GM23248 (cell line): ENCODE measurements around the gene HK1. TPM values are rescaled to one million over a fixed set of nuclear protein-coding genes. Genes with fewer than 3 reads are reported as not detected.

Source experiments
- DNase-seq: peaks from one replicate; pipeline ENCODE4 v3.0.0-alpha.2; 2015
- H2AFZ ChIP-seq: fragments of 200-600 bp; sonication (generic); 2 replicates; pipeline ENCODE4 v1.6.1; 2016; ENCODE audit warnings: antibody characterized with exemption
- H3F3A ChIP-seq: fragments of 200-600 bp; sonication (generic); 2 replicates; pipeline ENCODE4 v1.6.1; 2016; ENCODE audit warnings: mild to moderate bottlenecking, antibody characterized with exemption, mixed run types; ENCODE audit not compliant: insufficient read depth
- H3K27ac ChIP-seq: fragments of 200-600 bp; sonication (generic); 2 replicates; pipeline ENCODE4 v1.5.1; 2016; ENCODE audit warnings: mild to moderate bottlenecking
- H3K27me3 ChIP-seq: fragments of 200-600 bp; sonication (generic); replicated peaks from 2 replicates; pipeline ENCODE4 v1.6.1; 2016; ENCODE audit warnings: mild to moderate bottlenecking; ENCODE audit not compliant: insufficient read depth
- H3K36me3 ChIP-seq: fragments of 200-600 bp; sonication (generic); 2 replicates; pipeline ENCODE4 v1.6.1; 2016; ENCODE audit warnings: low read depth, mild to moderate bottlenecking
- H3K4me1 ChIP-seq: fragments of 200-600 bp; sonication (generic); 2 replicates; pipeline ENCODE4 v1.6.1; 2016; ENCODE audit warnings: mild to moderate bottlenecking; ENCODE audit not compliant: insufficient read depth
- H3K4me2 ChIP-seq: fragments of 200-600 bp; sonication (generic); one replicate; pipeline ENCODE4 v1.6.1; 2016; ENCODE audit warnings: mild to moderate bottlenecking; ENCODE audit not compliant: unreplicated experiment
- H3K4me3 ChIP-seq: fragments of 200-600 bp; sonication (generic); 2 replicates; pipeline ENCODE4 v1.5.1; 2016; ENCODE audit warnings: mild to moderate bottlenecking
- H3K79me2 ChIP-seq: fragments of 200-600 bp; sonication (generic); 2 replicates; pipeline ENCODE4 v1.6.1; 2016; ENCODE audit warnings: mild to moderate bottlenecking; ENCODE audit not compliant: insufficient read depth
- H3K9ac ChIP-seq: fragments of 200-600 bp; sonication (generic); 2 replicates; pipeline ENCODE4 v1.6.1; 2016; ENCODE audit warnings: mild to moderate bottlenecking
- H3K9me2 ChIP-seq: fragments of 200-600 bp; sonication (generic); 2 replicates; pipeline ENCODE4 v1.6.1; 2016; ENCODE audit warnings: mixed run types, mild to moderate bottlenecking, moderate library complexity; ENCODE audit not compliant: insufficient read depth
- H3K9me3 ChIP-seq: fragments of 200-600 bp; sonication (generic); one replicate; pipeline ENCODE4 v1.6.1; 2017; ENCODE audit warnings: low read depth
- H4K20me1 ChIP-seq: fragments of 200-600 bp; sonication (generic); 2 replicates; pipeline ENCODE4 v1.6.0; 2016; ENCODE audit not compliant: insufficient read depth
- EZH2 ChIP-seq: fragments of 200-600 bp; sonication (generic); IDR thresholded peaks from 2 replicates; pipeline ENCODE4 v1.6.1; 2018; ENCODE audit warnings: antibody characterized with exemption, mild to moderate bottlenecking; ENCODE audit not compliant: insufficient read depth, poor library complexity, severe bottlenecking
- EZH2phosphoT487 ChIP-seq: fragments of 200-600 bp; sonication (generic); IDR thresholded peaks from 2 replicates; pipeline ENCODE4 v1.6.1; 2018; ENCODE audit warnings: antibody characterized with exemption, moderate library complexity, mild to moderate bottlenecking, low read depth; ENCODE audit not compliant: insufficient read depth
- WGBS, 2 experiments: methylation state at CpG; one replicate each; pipeline ENCODE4 v1.1.6; 2015 to 2017; ENCODE audit warnings: low lambda C conversion rate in 2 of 2, low coverage in 1 of 2; ENCODE audit errors: missing lambda C conversion rate in 2 of 2; 5-methylcytosine and 5-hydroxymethylcytosine counted together
- in situ Hi-C: fragments of 300-500 bp; cut with MboI; formaldehyde crosslinking; loops from 2 replicates; pipeline ENCODE4 v1.15.0; 2020
- polyA plus RNA-seq: library from polyadenylated mRNA; unstranded; fragments of >200 nt; fragmentation: Nextera tagmentation; extraction: Ambion mirVana; gene quantifications from 2 replicates; pipeline ENCODE4 v1.2.1, GENCODE V29; 2016
- total RNA-seq: library from RNA; depleted of rRNA; stranded (reverse); fragments of >200 nt; shearing (Covaris generic); gene quantifications from 2 replicates; pipeline ENCODE4 v1.2.3, GENCODE V29; 2014

The HK1 gene
- total and polyA plus RNA-seq, 2 experiments from 2014 or later = 96.6 to 134 TPM

DNA sequence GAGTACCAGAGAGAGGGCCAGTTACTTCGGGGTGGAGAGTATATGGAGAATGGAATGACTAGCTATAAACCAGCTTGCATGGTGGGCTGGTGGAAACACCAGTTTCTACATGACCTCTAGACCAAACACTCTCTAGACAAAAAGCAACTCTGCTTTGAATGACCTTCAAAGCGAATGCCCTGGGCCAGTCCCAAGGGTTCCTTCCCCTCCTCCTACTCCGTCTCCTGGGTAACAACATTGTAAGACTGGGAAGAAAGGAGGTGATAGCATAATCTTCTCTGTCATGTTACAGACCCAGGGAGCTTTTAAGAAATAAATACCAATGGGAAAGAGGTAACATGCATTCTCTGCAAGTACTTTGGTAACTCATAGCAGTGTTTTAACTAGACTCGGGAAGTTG lies 7.4 kb downstream of the HK1 start:
- H3K4me1 ChIP-seq = no peaks in the 10 kb centered on the region
- in situ Hi-C loops = no loop called here
- WGBS, 2 experiments = 61 to 64% methylated on average over 4 of the region's 4 CpGs

DNA sequence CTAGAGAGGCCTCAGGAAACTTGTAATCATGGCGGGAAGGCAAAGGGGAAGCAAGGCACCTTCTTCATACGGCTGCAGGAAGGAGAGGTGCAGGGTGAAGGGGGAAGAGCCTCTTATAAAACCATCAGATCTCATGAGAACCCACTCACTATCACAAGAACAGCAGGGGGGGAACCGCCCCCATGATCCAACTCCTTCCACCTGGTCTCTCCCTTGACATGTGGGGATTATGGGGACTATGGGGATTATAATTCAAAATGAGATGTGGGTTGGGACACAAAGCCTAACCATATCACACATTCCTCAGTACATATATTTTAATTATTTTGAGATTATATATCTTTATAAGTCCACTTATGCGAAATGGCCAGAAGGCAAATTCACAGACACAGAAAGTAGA lies 8.9 kb downstream of the HK1 start:
- no peaks in the 10 kb centered on the region for H3K36me3 ChIP-seq
- H2AFZ ChIP-seq = no peak overlapping the region
- no peak overlapping the region for H3K9ac ChIP-seq
- no peak overlapping the region for H3K27ac ChIP-seq
- no peaks in the 10 kb centered on the region for H3K4me1 ChIP-seq
- H3K79me2 ChIP-seq = no peaks in the 10 kb centered on the region
- in situ Hi-C loops = no loop called here
- TF ChIP-seq EZH2 (no peak), EZH2phosphoT487 (no peak)
- no peaks in the 10 kb centered on the region for H4K20me1 ChIP-seq
- no peaks in the 10 kb centered on the region; the same call in 1 of the 2 replicates for H3K27me3 ChIP-seq
- no peak overlapping the region for H3K4me3 ChIP-seq
- H3K9me3 ChIP-seq = no peaks in the 10 kb centered on the region
- WGBS, 2 experiments = 61% methylated on average over 4 of the region's 4 CpGs
- no peak overlapping the region for H3K4me2 ChIP-seq
- H3F3A ChIP-seq = no peaks in the 10 kb centered on the region
- DNase-seq = no peak
- no peaks in the 10 kb centered on the region for H3K9me2 ChIP-seq

More for the DNA sequence above, 7.4 kb downstream of the HK1 start:
- Histone ChIP-seq H3K9ac (no peak overlapping the region), H3K36me3 (no peaks in the 10 kb centered on the region), H3F3A (no peaks in the 10 kb centered on the region), H3K27ac (no peak overlapping the region), H3K79me2 (no peaks in the 10 kb centered on the region), H3K9me3 (no peaks in the 10 kb centered on the region), H4K20me1 (no peaks in the 10 kb centered on the region), H2AFZ (no peak overlapping the region), H3K9me2 (no peaks in the 10 kb centered on the region), H3K27me3 (no peaks in the 10 kb centered on the region; the same call in 1 of the 2 replicates), H3K4me3 (no peak overlapping the region), H3K4me2 (no peak overlapping the region)
- no peak for DNase-seq
- TF ChIP-seq EZH2phosphoT487 = no peak
- no peak for TF ChIP-seq EZH2

DNA sequence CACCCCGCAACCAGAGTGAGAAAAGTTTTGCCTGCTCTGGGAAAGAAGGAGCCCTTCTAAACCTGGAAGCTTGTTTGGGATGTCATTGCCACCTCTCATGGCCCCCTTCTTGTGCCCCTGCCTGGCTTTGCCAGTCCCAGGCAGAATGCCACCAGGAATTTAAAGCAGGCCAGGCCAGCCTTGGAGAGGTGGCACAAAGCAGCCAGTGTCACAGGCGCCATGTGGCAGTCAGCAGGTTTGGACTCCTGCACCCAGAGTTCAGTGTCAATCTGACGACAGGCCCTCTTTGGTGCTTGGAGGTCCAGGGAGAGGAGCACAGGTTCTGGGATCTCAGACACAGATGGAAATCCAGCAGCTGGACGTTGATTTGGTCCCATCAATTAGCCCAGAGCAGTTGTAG lies 12.7 kb downstream of the HK1 start:
- TF ChIP-seq EZH2 = no peak
- TF ChIP-seq EZH2phosphoT487 = no peak
- Histone ChIP-seq H3K27me3 (peaks cover 7% of the 10 kb centered on the region; the same call in 1 of the 2 replicates), H3K4me2 (no peak overlapping the region), H3K4me3 (no peak overlapping the region), H3F3A (no peaks in the 10 kb centered on the region), H3K36me3 (no peaks in the 10 kb centered on the region), H3K79me2 (no peaks in the 10 kb centered on the region), H3K4me1 (no peaks in the 10 kb centered on the region), H3K9ac (no peak overlapping the region), H3K27ac (no peak overlapping the region), H3K9me2 (no peaks in the 10 kb centered on the region), H4K20me1 (no peaks in the 10 kb centered on the region), H2AFZ (no peak overlapping the region), H3K9me3 (no peaks in the 10 kb centered on the region)
- no peak for DNase-seq
- WGBS, 2 experiments = 68 to 71% methylated on average over 4 of the region's 4 CpGs
- in situ Hi-C loops = no loop called here

DNA sequence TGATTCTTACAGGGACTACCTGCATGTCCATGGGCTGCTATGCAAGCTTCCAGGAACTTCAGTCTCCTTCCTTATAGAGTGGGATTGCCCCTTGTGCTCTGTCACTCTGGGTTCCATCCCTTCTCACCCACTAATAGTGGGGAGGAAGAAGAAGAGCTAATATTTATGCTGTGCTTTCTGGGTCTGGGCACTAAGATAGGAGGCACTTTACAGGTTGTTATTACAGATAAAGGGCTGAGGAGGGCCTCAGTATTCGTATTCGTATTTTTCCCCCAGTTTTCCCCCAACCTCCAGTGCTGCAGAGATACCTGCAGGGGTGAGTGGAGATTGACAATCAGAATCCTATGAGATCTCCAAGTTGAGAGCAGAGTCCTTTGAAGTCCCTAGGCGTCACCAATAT lies 14.2 kb downstream of the HK1 start:
- no peak overlapping the region for H3K9ac ChIP-seq
- H3F3A ChIP-seq = no peaks in the 10 kb centered on the region
- H2AFZ ChIP-seq = no peak overlapping the region
- H3K4me1 ChIP-seq = no peaks in the 10 kb centered on the region
- no peaks in the 10 kb centered on the region for H3K9me2 ChIP-seq
- TF ChIP-seq EZH2phosphoT487 = no peak
- no peak for TF ChIP-seq EZH2
- in situ Hi-C loops = no loop called here
- no peaks in the 10 kb centered on the region for H3K79me2 ChIP-seq
- H3K27me3 ChIP-seq = peaks cover 7% of the 10 kb centered on the region; the same call in 1 of the 2 replicates
- no peaks in the 10 kb centered on the region for H3K9me3 ChIP-seq
- DNase-seq = no peak
- H3K4me2 ChIP-seq = no peak overlapping the region
- 21 to 27% methylated on average over 3 of the region's 3 CpGs for WGBS, 2 experiments
- H3K36me3 ChIP-seq = no peaks in the 10 kb centered on the region
- H3K27ac ChIP-seq = no peak overlapping the region
- no peak overlapping the region for H3K4me3 ChIP-seq
- H4K20me1 ChIP-seq = no peaks in the 10 kb centered on the region
